Stimulated activated CD4-positive, alpha-beta T cell treated with anti-CD3 and anti-CD28 coated beads, Interleukin-4, amount 100 ng/mL, for 4 hours (primary cell): ENCODE measurements around the gene DPYSL4.

ENCODE experiments used
- DNase-seq, 2 experiments: peaks; one replicate each; pipeline ENCODE4 v3.0.0-alpha.2; 2020

Gene DPYSL4

DNA sequence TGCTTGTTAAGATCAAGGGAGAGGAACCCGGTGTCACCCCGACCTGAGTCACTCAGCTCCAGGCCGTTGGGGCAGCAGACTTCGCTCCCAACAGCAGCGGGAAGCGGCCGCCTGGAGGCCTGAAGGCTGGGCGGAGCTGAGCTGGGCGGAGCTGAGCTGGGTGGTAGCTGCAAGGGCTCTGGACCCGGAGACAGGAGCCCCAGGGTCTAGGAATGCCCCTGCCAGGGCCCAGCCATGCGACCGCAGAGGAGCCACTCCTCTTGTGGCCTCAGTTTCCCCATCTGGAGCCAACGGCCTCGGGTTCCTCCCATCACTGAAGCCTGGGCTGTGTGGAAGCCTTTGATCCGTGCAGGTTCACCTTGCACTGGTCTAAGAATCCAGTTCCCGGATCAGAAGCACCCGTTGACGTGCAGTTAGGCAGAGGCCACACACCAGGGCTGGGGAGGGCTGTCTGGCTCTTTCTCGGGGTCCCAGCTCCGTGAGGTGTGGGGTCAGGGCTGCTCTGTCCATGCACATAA is 21.9 kb upstream of the DPYSL4 start:
- no peak for DNase-seq

DNA sequence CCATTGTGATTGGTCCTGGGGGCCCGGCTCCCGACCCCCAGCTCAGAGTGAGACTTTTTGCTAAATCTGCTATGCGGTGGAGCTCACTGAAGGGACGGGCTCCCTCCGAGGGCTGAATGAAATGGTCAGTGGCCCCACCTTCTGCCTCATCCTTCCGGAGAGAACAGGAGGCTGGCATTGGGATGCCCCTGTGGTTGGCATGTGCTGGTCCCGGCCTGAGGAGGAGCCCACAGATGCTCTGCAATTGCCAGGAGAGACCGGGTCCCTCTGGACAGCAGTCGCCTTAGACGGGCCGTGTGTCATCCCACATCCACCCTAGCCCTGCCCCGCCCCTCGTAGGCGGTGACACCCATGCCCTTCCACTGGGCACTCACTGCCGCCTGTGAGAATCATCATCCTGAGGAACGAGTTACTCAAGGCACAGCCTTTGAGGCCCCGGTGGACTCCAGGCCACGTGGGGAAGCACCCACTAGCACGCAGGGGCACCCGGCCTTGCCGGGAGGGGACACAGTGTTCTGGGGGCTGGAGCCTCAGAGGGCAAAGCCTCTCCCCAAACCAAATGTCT is 21.2 kb upstream of the DPYSL4 start:
- no peak for DNase-seq

DNA sequence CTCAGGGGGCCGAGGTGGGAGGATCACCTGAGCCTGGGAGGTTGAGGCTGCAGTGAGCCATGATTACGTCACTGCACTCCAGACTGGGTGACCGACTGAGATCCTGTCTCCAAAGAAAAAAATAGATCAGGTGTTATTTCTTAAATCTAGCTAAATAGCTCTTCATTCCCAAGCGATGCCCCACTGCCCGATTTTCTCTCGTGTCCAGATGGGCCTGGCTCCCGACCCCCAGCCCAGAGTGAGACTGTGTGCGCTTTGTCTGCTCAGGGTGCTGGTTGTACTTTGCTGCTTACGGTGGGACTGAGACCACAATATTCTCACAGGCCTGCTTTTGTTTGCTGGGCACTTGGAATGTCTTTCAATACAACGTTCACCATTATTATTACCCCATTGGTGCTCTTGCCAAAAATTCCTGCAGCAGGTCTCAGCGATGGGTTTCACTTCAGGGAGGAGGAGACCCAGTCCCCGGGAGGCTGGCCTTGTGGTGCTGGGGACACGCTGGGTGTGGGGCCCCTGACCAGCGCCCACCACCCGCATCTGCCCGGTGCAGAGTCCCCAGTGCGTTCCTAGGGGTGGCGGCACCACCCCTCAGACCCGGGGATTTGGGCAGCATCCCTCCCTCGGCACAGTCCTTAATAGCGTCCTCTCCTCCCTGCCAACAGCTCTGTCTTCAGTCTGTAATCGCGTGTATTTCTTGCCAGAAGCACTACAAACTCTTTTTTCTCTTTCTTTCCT is 20.4 kb upstream of the DPYSL4 start:
- no peak for DNase-seq

DNA sequence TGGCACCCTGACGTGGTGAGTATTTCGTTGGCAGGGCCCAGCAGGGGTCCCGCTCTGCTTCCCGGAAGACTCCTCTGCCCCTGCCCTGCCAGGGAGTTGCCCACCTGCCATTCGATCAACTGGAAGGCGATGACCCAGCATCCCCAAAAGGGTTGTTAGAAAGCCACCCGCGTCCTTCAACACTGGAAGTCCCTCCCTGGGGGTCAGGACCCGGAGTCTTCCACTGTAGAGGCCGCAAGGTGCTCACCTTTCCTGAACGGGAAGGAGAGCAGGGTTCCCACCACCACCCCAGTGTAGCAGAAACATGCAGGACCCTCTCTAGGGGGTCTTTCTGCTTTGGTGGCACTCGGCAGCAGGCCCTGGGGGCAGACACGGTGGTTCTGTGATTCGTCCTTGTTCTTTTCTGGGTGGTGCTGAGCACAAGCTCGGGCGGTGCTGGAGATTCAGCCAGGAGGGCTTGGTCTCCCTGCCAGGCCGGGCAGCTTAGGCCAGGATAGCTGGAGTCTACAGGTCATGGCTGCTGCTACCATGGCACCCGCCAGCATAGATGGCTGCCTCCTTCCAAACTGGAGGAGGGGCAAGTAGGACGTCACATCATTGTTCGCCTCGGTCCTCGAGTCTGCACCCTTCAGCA is 19.6 kb upstream of the DPYSL4 start:
- DNase-seq = no peak

DNA sequence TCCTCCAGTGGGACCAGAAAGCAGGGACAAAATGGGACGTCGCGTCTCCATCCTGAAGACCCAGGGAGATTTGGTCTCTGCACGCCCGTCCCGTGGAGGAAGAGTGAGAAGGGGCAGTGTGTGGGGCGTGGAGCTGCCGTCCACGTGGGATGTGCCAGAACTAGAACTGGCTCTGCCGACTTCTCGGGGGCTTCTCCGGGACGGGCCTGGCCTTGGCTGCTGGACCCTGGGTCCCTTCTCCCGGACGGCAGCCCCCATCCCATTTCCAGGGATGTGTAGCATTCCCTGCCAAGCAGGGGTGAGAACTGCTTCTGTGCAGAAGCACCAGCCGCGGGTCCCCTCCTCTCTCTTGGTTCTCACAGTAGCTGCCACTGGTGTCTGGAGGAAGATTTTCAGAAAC is 18.8 kb upstream of the DPYSL4 start:
- no peak for DNase-seq

DNA sequence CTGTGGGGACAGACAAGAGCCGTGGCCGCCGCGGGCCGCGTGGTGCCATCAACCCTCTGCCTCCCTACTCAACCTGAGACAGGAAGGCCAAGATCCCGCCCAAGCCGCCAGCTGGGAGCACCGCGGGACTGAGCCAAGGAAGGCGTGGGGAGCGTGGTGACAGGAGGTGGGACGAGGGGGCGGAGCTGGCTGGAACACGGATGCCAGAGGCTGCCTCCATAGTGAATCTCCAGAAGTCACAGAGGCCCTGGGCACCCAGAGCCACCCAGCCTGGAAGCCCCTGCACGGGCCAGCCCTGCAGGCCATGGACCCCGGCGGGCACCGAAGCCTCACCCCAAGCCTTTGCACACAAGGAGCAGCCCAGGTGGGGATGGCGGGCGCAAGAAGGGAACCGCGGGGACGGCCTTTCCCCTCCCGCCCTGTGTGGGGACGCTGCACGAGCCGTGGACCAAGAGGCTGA is 18.1 kb upstream of the DPYSL4 start:
- no peak for DNase-seq

DNA sequence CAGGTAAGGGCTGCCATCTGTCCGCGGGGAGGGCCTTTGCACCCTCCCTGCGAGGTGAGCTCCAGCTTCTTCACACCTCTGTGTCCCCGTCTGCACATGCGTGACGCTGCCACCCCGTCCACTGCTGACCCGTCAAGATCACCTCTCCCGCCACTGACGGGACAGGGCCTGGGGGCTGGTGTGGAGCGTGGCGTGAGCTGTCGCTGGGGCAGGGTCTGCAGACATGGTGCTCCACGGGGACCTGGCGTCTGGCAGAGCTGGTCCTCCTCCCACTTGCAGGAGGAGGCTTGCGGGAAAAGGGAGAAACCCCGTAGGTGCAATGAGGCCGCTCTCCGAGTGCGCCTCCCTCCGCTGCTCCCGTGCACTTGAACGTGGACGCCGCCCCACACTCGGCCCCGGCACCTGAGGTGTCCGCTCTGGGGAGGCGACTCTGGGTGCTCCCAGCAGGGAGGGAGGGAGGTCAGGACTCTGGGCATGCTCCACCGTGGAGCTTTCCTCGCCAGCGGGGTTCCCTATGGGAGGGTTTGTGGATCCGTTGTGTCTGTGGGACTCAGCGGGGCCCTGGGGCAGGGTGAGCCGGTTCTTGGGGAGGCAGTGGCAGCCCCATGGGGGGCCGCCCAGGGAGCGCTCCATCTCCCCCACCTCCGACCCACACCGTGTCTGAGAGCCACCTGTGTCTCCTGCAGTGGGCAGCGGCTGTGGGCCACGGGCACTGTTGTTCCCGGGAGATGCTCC is 17.6 kb upstream of the DPYSL4 start:
- DNase-seq = no peak

DNA sequence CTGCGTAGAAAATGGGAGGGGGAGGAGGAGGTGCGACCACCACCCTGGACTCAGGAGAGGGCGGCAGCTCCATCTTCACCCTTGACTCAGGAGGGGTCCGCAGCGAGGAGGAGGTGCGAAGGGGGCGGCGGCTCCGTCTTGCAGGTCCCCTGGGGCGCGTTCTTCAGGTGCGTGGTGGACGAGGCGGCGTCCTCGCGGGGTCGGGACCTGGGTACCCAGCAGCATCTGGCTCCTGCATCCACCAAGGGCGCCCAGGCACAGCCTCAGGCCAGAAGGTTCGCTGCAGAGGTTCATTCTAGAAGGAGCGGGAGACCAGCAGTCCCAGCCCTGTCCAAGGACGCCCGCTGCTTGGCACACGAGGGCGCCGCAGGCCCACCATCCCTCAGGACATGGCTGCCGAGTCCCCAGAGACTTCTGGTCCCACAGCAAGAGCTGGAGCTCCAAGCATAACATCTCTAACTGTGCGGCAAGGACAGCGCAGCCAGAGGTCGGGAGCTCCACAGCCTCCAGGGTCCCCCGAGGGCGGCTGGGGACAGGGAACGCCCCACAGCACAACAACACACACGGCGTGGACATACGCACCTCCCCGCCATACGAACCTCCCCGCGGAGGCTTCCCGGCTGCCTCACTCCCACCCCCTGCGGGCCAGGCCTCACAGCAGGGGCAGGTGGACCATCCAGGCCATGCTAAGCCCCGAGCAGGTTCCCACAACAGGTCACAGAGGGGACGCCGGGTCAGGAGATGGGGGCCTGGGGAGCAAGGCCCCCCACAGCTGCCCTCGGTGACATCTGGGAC is 16.8 kb upstream of the DPYSL4 start:
- no peak for DNase-seq

DNA sequence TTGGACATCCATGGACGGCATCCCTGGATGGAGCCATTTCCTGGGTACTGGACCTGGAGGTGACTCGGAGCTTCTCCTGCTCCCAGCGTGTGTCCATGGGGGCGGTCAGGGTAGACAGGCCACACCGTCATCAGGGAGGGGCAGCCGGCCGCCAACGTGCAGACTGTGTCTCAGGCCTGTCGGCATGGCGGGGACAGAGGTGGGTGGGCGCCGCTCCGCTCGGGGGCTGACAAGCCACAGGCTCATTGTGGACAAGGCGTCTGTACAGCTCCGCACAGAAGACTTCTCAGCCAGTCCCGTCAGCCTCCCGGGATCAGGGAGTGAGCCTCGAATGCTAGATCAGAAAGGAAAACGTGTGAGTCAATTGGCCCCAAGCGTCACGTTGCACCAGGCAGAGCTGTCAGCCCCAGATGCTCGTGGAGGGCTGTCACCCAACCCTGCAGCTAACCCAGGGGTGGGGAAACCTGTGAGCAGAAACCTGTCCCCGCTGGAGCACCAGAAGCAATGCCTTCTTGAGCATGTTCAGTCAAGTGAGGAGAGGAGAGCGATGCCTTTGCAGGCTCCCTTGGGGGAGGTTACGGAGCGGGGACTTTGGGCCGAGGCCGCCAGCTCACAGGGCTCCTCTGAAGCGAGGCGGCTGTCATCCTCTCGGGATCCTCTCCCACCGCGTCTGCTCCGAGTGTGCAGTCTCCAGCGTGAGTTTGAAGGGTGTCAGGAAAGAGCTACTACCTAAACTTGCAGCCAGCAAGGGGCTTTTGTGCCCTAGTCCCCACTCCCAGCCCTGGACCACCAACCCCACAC is 16.0 kb upstream of the DPYSL4 start:
- DNase-seq = no peak

DNA sequence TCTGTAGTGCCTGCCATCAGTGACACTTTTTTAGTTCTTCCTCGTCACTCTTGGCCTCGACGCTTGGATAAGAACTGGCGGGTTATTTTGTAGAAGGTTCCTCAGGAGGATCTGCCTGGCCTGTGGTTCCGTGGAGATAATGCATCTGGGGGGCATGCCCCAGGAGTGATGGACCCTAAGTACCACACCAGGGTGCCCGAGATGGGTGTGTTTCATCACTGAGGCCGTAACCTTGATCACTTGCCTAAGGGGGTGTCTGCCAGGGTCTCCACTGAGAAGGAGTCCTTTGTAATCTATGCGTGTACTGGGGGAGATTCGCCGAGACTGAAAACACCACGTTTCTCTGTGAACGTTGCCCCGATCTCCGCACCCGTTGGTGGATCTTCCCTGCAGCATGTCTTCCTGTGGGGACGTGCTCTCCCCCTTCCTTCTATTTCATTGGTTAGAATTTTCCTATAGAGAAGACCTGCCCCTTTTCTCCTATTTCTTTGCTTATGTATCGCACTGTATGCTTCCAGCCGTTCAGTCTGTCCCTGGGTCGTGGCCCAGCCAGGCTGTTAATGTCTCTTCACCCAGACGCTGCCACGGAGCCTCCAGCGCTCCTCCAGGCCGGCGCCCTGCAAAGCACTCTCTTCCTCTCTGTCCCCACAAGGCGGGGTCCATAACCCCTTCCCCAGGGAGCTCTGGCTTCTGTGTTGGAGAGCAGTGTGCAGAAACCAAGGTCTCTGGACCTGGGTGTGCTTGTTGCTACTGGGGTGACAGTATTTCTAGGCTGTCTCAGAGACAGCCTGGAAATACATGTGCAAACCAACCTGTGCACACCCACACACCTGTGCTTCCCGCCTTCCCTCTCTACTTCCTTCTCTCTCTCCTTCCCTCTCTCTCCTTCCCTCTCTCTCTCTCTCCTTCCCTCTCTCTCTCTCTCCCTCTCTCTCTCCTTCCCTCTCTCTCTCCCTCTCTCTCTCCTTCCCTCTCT is 14.4 kb upstream of the DPYSL4 start:
- DNase-seq = no peak

DNA sequence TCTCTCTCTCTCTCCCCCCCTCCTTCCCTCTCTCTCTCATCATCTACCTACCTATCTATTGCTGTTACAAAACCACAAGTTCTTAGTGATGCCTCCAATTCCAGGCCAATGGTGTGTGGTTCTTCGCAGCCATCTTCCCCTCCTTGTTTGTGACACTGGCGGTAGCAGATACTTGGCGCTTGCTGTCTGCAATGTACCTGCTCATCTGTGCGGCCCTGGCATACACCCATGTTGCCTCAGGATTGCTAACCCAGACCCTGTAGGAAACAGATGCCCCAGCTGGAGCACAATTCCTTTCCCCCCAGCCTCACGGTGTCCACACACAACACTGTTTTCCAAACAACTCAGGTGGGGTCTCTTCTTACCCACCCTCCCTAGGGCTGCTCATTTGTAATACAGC is 13.6 kb upstream of the DPYSL4 start:
- no peak for DNase-seq

DNA sequence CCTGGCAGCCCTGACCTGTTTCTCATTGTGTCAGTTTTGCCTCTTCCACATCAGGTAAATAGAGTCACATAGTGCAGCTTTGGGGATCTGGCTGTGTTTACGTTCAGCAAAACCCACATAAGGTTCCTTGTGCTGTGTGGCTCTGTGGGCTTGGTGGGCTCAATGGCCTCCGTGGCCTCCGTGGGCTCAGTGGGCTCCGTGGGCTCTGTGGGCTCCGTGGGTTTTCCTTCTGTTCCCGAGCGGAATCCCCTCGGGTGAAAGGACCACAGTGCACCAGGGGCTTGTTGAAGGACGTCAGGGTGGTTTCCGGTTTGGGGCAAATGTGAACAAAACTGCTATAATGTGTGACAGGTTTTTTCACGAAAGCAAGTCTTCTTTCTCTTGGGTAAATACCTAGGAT is 12.5 kb upstream of the DPYSL4 start:
- DNase-seq = no peak

DNA sequence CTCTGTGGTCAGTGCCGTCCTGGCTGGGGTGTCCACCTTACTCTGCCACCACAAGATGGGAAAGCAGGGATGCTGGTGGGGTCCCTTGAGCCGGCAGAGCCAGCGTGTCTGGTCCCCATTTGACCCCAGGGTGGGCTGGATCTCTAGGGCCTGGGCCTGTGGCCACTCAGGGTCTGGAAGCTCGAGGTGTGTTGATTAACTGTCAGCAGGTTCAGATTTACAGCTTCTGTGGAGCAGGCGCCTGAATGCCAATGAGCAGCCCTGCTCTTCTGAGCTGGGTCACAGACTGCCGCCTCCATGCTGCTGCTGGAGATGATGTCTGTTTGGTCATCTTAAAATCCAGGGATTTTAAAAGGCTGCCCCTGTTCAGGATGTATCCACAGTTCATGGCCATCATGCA is 11.3 kb upstream of the DPYSL4 start:
- DNase-seq = no peak

DNA sequence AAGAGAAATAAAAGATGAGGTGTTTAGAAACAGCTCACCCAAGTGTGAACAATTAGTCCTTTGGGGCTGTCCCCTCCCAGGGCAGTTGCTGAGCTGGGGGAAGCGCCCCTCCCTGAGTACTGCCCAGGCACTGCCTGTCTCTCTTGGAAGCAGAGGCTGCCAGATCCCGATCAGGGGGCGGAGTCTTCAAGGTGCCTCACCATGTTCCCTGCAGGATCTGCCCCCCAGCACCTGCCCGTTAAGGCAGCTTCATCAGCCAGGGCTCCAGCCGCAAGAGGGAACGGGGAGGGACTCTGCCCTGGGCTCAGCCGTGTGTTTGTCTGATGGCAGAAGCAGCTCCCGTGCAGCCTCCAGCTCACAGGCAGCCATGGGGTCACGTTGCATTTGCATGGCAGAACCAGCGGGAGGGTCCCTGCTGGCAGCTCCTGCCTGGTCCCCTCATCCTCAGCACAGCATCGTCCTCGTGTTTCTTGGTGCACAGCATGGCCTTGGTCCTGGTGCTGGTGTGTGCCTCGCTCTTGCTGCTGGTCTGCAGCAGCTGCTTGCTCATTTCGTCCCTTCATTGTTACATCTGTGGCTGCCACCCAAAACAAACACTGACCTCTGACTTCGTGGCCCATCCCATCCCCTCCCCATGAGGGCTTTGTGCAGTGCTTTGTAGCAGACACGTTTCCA is 10.7 kb upstream of the DPYSL4 start:
- DNase-seq = no peak

DNA sequence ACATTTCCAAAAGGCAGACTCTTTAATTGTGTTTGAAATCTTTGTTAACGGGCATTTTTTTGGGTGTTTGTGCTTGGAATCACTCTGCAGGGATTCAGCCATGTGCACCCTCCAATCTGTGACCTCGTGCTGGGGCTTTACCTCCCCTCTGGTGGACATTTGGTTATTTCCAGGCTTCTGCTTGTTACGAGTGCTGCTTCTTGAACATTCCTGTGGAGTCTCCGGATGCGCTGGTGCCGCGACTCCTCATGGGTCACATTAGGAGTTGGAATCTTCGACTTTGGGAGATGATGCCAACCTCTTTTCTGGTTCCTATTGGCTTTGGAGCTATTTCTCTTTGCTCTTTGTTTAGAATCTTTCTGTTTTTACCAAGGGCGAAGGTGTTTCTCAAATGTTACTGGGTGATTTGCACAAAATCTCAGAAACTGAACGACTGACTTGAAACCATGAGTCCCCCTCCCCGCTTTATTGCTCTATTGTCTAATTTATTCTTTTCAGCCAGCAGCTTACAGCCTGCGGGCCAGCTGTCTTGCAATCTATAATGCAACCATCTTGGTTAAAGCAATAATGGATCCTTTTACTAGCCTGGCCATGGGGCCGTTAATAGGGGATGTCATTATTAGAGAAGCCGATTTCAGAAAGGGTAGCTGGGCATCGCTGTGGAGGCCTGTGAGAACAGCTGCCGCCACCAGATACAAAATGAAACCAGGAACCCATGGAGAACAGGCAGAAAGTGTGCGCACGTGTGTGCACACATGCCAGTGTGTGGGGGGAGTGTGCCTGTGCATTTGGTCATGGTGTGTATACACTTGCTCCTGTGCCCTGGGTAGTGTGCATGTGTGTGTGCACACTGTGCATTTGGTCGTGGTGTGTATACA is 9.9 kb upstream of the DPYSL4 start:
- DNase-seq = no peak

DNA sequence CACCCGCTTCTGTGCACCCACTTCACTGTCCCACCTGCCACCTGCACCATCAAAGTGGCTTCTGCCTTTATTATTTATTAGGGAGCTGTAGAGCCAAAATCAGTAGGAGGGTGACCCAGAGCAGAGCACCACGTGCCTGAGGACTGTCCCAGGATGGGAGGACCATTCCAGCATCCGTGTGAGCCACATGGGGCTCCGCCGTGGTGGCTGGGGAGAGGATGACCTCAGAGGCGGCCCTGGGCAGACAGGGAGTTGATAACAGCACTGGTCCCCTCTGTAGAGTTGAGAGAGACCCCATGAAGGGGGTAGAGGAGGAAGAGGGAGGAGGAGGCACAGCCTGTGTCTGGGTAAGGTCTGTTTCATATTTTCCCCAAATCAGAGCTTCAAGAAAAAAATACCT is 8.7 kb upstream of the DPYSL4 start:
- DNase-seq = no peak

DNA sequence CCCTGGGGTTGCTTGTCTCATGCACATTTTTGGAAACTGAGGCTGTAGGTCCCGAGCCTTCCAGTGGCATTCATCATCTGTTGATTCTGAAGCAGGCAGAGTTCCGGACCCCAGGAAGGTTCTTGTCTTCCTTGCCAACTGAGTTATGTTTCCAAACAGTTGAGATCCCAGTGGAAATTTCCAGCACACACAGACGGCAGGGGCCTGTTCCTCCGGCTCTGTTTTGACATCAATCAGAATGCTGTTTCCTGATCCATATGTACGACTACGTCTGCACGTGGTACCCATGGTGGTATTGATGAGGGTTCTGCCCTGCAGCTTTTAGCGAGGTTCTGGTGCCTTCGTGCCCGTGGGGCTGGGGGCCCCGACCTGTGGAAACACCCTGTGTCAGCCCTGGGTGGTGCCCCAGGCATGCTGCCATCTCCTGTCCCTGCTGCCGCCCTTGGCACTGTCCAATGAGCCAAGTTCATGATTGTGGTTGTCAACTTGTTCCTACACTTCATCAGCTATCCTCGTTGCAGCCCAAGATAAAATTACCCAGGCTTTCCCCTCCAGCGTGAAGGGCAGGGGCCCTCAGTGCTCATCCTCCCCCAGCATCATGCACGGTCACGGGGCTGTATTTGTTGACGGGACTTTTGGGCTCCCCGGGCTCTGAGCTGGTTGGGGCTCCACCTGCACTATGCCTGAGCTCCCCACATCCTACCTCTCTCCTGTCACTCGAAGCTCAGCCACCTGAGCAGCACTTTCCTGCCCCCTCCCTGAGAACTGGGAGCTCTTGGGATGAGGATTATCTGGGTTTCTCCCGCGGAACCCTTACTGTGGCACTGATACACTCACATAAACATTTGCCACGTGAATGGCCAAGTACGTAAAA is 7.8 kb upstream of the DPYSL4 start:
- no peak for DNase-seq
